DND-41 (cell line): ENCODE data around the gene PHF24.
A peak's percentile ranks its signal among the peaks of the same experiment; 100 is the strongest.

Experiments used
- ATAC-seq: fragments of 200-7000 bp; cut with Tn5 transposase; 3 replicates; pipeline ENCODE4 v1.9.1; 2021; ENCODE audit warnings: low read depth; ENCODE audit not compliant: insufficient read depth
- DNase-seq: peaks from one replicate; pipeline ENCODE4 v3.0.0-alpha.2; 2020
- H2AFZ ChIP-seq: 2 replicates; pipeline ENCODE4 v1.6.0; 2012; ENCODE audit warnings: low read depth, low read length
- H3K27ac ChIP-seq: 2 replicates; pipeline ENCODE4 v1.5.1; 2012; ENCODE audit warnings: low read length, inconsistent platforms
- H3K27me3 ChIP-seq: fragments of 200-600 bp; sonication (generic); 2 replicates; pipeline ENCODE4 v1.6.0; 2012; ENCODE audit warnings: low read length, mild to moderate bottlenecking, inconsistent platforms; ENCODE audit not compliant: insufficient read depth, poor library complexity
- H3K36me3 ChIP-seq: 2 replicates; pipeline ENCODE4 v1.5.1; 2012; ENCODE audit warnings: low read length, inconsistent platforms; ENCODE audit not compliant: insufficient read depth
- H3K4me1 ChIP-seq: 2 replicates; pipeline ENCODE4 v1.5.1; 2012; ENCODE audit warnings: mild to moderate bottlenecking, low read length; ENCODE audit not compliant: insufficient read depth
- H3K4me2 ChIP-seq: 2 replicates; pipeline ENCODE4 v1.6.0; 2012; ENCODE audit warnings: mild to moderate bottlenecking, moderate library complexity, low read length, inconsistent platforms; ENCODE audit not compliant: insufficient read depth
- H3K4me3 ChIP-seq, 2 experiments: fragments of 200-600 bp in 1 of 2; shearing (Covaris generic) in 1 of 2; 2 replicates each; pipeline ENCODE4 v1.5.1; 2012 to 2016; ENCODE audit warnings: inconsistent platforms in 2 of 2, low read length in 2 of 2, mild to moderate bottlenecking in 2 of 2, low read depth in 1 of 2, moderate library complexity in 1 of 2
- H3K79me2 ChIP-seq: 2 replicates; pipeline ENCODE4 v1.6.0; 2012; ENCODE audit warnings: low read length, inconsistent platforms; ENCODE audit not compliant: insufficient read depth
- H3K9ac ChIP-seq: 2 replicates; pipeline ENCODE4 v1.6.0; 2012; ENCODE audit warnings: low read depth, mild to moderate bottlenecking, inconsistent platforms, low read length, moderate library complexity
- H3K9me3 ChIP-seq: 2 replicates; pipeline ENCODE4 v1.5.1; 2012; ENCODE audit warnings: low read length, moderate library complexity, mild to moderate bottlenecking, inconsistent platforms; ENCODE audit not compliant: insufficient read depth, severe bottlenecking
- H4K20me1 ChIP-seq: 2 replicates; pipeline ENCODE4 v1.6.0; 2012; ENCODE audit warnings: low read length; ENCODE audit not compliant: insufficient read depth
- CTCF ChIP-seq: IDR thresholded peaks from 2 replicates; pipeline ENCODE4 v1.5.1; 2012; ENCODE audit warnings: borderline replicate concordance, low read length, moderate library complexity, mild to moderate bottlenecking; ENCODE audit not compliant: poor library complexity, severe bottlenecking; ENCODE audit errors: extremely low read depth
- EZH2 ChIP-seq: IDR thresholded peaks from 3 replicates; pipeline ENCODE4 v1.6.1; 2012; ENCODE audit warnings: borderline replicate concordance, low read depth, mild to moderate bottlenecking, moderate library complexity, low read length, inconsistent platforms; ENCODE audit not compliant: severe bottlenecking

PHF24 gene

GRCh38 chr9:35026671-35027070 lies 68.6 kb downstream of the PHF24 start:
- H3K79me2 ChIP-seq = no peaks in the 10 kb centered on the region
- H3K9me3 ChIP-seq = no peaks in the 10 kb centered on the region
- H3K27ac ChIP-seq = no peak overlapping the region
- TF ChIP-seq CTCF (no peak), EZH2 (no peak)
- 0 out of 2 replicates have a peak, but pooled peaks cover 3% of the 10 kb centered on the region for H3K4me1 ChIP-seq
- no peaks in the 10 kb centered on the region for H3K27me3 ChIP-seq
- ATAC-seq (no peak), DNase-seq (no peak)
- no peak overlapping the region for H3K9ac ChIP-seq
- no peak overlapping the region for H3K4me2 ChIP-seq
- H3K36me3 ChIP-seq = no peaks in the 10 kb centered on the region
- H3K4me3 ChIP-seq = no peak overlapping the region
- H4K20me1 ChIP-seq = no peaks in the 10 kb centered on the region
- H2AFZ ChIP-seq = no peak overlapping the region

GRCh38 chr9:35027374-35027773 lies 69.3 kb downstream of the PHF24 start:
- Histone ChIP-seq H3K27me3 (no peaks in the 10 kb centered on the region), H3K4me3 (no peak overlapping the region), H3K9me3 (no peaks in the 10 kb centered on the region), H3K9ac (no peak overlapping the region), H3K36me3 (no peaks in the 10 kb centered on the region), H2AFZ (no peak overlapping the region; the same call in 1 of the 2 replicates), H4K20me1 (no peaks in the 10 kb centered on the region), H3K4me2 (no peak overlapping the region), H3K79me2 (no peaks in the 10 kb centered on the region), H3K27ac (no peak overlapping the region), H3K4me1 (0 out of 2 replicates have a peak, but pooled peaks cover 3% of the 10 kb centered on the region)
- no peak for DNase-seq
- no peak for TF ChIP-seq CTCF
- TF ChIP-seq EZH2 = no peak
- no peak for ATAC-seq

GRCh38 chr9:35027860-35028259 lies 69.8 kb downstream of the PHF24 start:
- H3K27me3 ChIP-seq = no peaks in the 10 kb centered on the region
- no peak overlapping the region for H3K27ac ChIP-seq
- H3K9ac ChIP-seq = no peak overlapping the region
- no peaks in the 10 kb centered on the region for H3K36me3 ChIP-seq
- TF ChIP-seq EZH2 (no peak), CTCF (no peak)
- no peaks in the 10 kb centered on the region for H3K9me3 ChIP-seq
- H3K4me3 ChIP-seq = no peak overlapping the region
- H4K20me1 ChIP-seq = no peaks in the 10 kb centered on the region
- DNase-seq (no peak), ATAC-seq (peak; percentile 68; the same call in 2 of the 3 replicates)
- H3K4me2 ChIP-seq = no peak overlapping the region
- H2AFZ ChIP-seq = no peak overlapping the region
- H3K79me2 ChIP-seq = no peaks in the 10 kb centered on the region
- 0 out of 2 replicates have a peak, but pooled peaks cover 3% of the 10 kb centered on the region for H3K4me1 ChIP-seq

GRCh38 chr9:35028341-35028740 lies 70.3 kb downstream of the PHF24 start:
- no peaks in the 10 kb centered on the region for H3K79me2 ChIP-seq
- no peak overlapping the region for H3K9ac ChIP-seq
- no peaks in the 10 kb centered on the region for H3K9me3 ChIP-seq
- H2AFZ ChIP-seq = no peak overlapping the region
- ATAC-seq (peak; percentile 31; the same call in 1 of the 3 replicates), DNase-seq (no peak)
- no peak overlapping the region for H3K27ac ChIP-seq
- no peak overlapping the region for H3K4me3 ChIP-seq
- no peaks in the 10 kb centered on the region for H3K36me3 ChIP-seq
- TF ChIP-seq EZH2 (no peak), CTCF (no peak)
- no peak overlapping the region for H3K4me2 ChIP-seq
- no peaks in the 10 kb centered on the region for H3K27me3 ChIP-seq
- no peaks in the 10 kb centered on the region for H4K20me1 ChIP-seq
- 0 out of 2 replicates have a peak, but pooled peaks cover 3% of the 10 kb centered on the region for H3K4me1 ChIP-seq
